HFF-Myc (cell line): ENCODE measurements around the gene OR8B8.
"Not testable (repeated sequence)": the region's sequence is repeated elsewhere in the genome, so short reads cannot be mapped to it uniquely, and the experiment has no call there.

Experiments used
- DNase-seq: peaks from one replicate; pipeline ENCODE4 v3.0.0-alpha.2; 2011; ENCODE audit warnings: low read depth; ENCODE audit errors: extremely low read depth
- H3K4me3 ChIP-seq: replicated peaks from 2 replicates; pipeline ENCODE4 v1.5.1; 2011; ENCODE audit warnings: low read depth, mild to moderate bottlenecking, control low read depth, low read length
- TF ChIP-seq, protein P1 (sequence below): IDR thresholded peaks from 2 replicates; pipeline ENCODE4 v1.5.1; 2012; ENCODE audit warnings: mild to moderate bottlenecking, low read depth, low read length, control low read depth; ENCODE audit errors: missing control alignments

OR8B8 gene

DNA sequence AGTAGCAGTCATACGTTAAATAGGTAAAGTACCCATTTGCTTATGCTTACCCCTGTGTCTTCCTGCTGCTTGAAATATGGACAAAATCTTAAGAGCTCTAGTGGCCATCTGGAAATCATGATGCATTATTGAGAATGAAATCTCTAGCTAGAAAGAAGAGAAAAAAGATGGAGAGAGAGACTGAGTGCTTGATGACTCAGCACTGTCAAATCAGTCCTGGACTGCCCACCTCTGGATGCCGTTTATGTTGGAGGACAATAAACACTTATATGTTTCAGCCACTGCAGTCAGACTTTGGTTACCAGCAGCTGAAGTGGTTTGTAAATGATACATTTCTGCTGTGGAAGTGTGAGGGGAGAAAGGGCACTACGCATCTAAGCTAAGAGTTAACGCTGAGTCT lies 24.5 kb downstream of the OR8B8 start:
- H3K4me3 ChIP-seq, result no peak overlapping the region
- DNase-seq, result no peak
- TF ChIP-seq, protein P1, sequence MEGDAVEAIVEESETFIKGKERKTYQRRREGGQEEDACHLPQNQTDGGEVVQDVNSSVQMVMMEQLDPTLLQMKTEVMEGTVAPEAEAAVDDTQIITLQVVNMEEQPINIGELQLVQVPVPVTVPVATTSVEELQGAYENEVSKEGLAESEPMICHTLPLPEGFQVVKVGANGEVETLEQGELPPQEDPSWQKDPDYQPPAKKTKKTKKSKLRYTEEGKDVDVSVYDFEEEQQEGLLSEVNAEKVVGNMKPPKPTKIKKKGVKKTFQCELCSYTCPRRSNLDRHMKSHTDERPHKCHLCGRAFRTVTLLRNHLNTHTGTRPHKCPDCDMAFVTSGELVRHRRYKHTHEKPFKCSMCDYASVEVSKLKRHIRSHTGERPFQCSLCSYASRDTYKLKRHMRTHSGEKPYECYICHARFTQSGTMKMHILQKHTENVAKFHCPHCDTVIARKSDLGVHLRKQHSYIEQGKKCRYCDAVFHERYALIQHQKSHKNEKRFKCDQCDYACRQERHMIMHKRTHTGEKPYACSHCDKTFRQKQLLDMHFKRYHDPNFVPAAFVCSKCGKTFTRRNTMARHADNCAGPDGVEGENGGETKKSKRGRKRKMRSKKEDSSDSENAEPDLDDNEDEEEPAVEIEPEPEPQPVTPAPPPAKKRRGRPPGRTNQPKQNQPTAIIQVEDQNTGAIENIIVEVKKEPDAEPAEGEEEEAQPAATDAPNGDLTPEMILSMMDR, result no peak

DNA sequence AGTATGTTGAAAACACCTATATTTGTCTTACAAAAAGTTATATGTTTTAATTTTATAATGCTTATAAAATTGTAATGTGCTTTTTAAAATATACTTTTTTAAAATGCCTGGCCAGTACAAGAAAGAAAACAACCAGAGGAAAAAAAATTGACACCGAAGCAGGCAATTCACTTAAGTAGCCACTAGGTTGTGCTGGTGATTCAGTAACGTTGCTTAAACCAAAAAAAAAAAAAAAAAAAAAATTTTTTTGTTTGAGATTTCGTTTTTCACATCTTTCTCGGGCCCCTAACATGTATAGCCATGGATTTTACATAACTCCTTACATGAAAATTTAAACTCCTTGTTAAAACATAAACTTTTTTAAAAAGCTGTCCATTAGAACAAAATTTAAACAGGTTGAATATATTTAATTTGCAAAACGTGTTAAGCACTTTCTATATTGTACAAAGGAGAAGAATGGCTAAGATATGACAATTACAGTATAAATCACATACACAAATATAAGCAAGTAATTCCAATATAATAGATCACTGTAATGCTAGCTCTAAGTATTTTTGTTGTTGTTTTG lies 30.1 kb downstream of the OR8B8 start:
- no peak overlapping the region for H3K4me3 ChIP-seq
- peak; percentile 2 for DNase-seq
- TF ChIP-seq, protein P1, result peak; percentile 39

DNA sequence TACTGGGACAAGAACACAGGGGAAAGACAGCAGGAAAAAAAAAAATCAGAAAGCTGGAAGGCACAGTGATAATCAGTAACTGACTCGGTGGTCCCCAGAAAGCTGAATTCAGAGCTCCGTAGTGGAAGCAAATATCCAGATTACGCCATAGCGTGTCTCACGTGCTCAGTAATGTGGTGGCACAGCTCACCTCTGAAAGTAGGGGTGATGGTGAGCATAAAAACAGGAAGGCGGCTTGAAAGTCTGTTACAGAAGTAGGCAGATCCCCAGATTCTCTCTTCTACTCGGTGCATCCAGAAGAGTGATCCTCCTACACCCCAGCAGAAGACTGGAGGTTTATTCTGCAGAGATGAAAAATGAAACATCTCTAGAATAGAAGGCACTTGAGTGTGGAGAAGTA lies 35.6 kb downstream of the OR8B8 start:
- no peak for DNase-seq
- TF ChIP-seq, protein P1, result no peak
- no peak overlapping the region for H3K4me3 ChIP-seq

DNA sequence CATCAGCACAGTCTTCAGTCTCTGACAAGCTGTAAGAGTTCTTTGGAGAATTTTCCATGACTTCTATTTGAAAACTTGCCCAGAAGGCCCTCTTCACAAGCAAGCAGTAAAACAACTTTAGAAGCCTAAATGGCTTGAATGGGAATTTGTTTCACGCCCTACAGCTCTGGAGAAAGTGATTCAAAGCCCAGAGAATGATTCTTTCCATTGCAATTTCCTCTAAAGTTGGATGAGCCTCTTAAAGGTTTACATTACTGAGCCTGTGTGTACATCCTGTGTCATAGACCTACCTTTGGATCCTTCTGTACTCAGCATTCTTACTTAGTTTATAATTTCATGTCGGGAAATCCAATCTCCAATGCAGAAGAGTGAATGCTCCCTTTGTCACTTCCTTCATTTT lies 39.9 kb downstream of the OR8B8 start:
- DNase-seq, result no peak
- H3K4me3 ChIP-seq, result no peak overlapping the region
- TF ChIP-seq, protein P1, result no peak

DNA sequence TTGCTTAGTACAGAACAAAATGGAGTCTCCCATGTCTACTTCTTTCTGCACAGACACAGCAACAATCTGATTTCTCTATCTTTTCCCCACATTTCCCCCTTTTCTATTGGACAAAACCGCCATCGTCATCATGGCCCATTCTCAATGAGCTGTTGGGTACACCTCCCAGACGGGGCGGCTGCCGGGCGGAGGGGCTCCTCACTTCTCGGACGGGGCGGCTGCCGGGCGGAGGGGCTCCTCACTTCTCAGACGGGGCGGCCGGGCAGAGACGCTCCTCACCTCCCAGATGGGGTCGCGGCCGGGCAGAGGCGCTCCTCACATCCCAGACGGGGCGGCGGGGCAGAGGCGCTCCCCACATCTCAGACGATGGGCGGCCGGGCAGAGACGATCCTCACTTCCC lies 42.3 kb downstream of the OR8B8 start:
- H3K4me3 ChIP-seq, DNase-seq: not testable (repeated sequence)

DNA sequence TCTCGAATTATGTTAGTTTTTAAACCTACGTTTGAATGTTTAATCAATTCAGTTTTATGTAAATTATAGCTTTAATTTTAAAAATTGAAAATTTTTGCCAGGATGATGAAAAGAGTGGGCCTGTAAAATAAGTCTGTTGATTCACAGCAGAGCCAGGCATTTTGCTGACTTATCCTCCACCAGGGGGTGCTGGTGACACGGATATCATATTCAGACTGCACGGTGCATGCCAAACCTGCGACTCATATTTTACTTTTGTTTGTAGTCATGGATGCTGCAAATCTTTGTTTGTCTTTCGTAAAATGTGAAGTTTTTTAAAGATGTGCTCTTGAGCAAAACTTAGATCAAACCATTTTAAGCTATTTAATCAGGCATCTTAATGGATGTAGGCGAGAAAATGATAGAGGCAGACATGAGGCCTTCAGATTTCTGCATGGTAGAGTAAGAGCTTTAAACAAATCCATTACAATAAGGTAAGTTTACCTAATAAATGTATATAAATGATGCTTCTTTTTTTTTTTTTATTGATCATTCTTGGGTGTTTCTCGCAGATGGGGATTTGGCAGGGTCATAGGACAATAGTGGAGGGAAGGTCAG lies 43.1 kb downstream of the OR8B8 start:
- TF ChIP-seq, protein P1, result peak; percentile 75
- DNase-seq, result peak; percentile 53

DNA sequence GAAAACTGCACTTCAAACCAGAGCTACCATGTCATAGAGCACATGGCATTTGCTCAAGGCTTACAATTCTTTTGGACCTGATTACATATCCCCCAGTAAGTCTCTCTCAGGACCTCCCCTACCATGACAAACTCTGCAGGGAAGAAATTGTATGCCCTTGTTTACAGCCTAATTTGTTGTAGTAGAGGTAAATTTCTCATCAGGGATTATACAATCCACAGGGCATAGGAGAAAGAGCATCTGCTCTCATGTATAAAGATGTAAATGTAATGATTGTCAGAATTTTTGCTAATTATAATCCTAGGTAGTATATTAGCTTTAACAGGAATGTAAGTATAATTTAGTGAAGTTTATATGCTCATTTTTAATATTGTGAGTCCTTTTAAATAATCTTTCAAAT lies 46.6 kb downstream of the OR8B8 start, which contains the start of gene OR8B3:
TSS of gene OR8B3 (minus strand) at position 101 of the 400 bp plus-strand sequence. CDS start 1,673 bp downstream, outside the sequence.
- no peak within 1 kb of the TSS for H3K4me3 ChIP-seq
- no peak for DNase-seq
- TF ChIP-seq, protein P1, result no peak

More for the DNA sequence above, 43.1 kb downstream of the OR8B8 start:
- H3K4me3 ChIP-seq, result no peak overlapping the region

DNA sequence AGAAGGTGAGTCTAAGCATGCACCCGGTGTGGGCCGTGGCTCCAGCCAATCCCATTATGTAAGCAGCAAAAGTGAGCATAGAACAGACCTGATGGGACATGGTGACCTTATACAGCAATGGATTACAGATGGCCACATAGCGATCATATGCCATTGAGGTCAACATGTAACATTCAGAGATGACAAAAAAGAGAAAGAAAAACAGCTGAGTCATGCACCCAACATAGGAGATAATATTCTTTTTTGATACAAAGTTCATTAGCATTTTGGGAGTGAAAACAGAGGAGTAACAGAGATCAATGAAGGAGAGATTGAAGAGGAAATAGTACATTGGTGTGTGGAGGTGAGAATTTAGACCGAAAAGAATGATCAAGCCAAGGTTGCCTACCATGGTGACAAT lies 48.6 kb downstream of the OR8B8 start:
- not testable (repeated sequence) for DNase-seq, H3K4me3 ChIP-seq
